ENCODE measurements around the gene CCDC184.
"Not testable (repeated sequence)": the region's sequence is repeated elsewhere in the genome, so short reads cannot be mapped to it uniquely, and the experiment has no call there.

The CCDC184 gene

GRCh38 chr12:48183091-48183875, at the start of gene CCDC184:
TSS of gene CCDC184 (plus strand) at chr12:48183644. CDS start at chr12:48184123, 479 bp downstream.
- no peak for DNase-seq (ENCODE audit: low read depth)

- no peak for DNase-seq (ENCODE audit: low read depth)
Observed at GRCh38 chr12:48135027-48135426, 48.4 kb upstream of the CCDC184 start.

GRCh38 chr12:48142818-48143674, 40.4 kb upstream of the CCDC184 start:
- no peak for DNase-seq (ENCODE audit: low read depth)

GRCh38 chr12:48143898-48144297, 39.5 kb upstream of the CCDC184 start:
- no peak for DNase-seq (ENCODE audit: low read depth)

- DNase-seq (ENCODE audit: low read depth): no peak
Observed at GRCh38 chr12:48145981-48146380, 37.5 kb upstream of the CCDC184 start.

GRCh38 chr12:48151103-48151771, 32.2 kb upstream of the CCDC184 start:
- no peak for DNase-seq (ENCODE audit: low read depth)

- DNase-seq (ENCODE audit: low read depth): not testable (repeated sequence)
Observed at GRCh38 chr12:48155786-48156185, 27.7 kb upstream of the CCDC184 start.

- no peak for DNase-seq (ENCODE audit: low read depth)
Observed at GRCh38 chr12:48156652-48157017, 26.8 kb upstream of the CCDC184 start.

- DNase-seq (ENCODE audit: low read depth): peak; percentile 94
Observed at GRCh38 chr12:48157018-48157888, 26.2 kb upstream of the CCDC184 start, which contains the start of gene ASB8. TSS of gene ASB8 (minus strand) at chr12:48157515. CDS start at chr12:48153496, 4,019 bp downstream.

GRCh38 chr12:48157889-48158370, 25.5 kb upstream of the CCDC184 start:
- no peak for DNase-seq (ENCODE audit: low read depth)

GRCh38 chr12:48160046-48160445, 23.4 kb upstream of the CCDC184 start:
- no peak for DNase-seq (ENCODE audit: low read depth)

GRCh38 chr12:48160807-48161206, 22.6 kb upstream of the CCDC184 start:
- DNase-seq (ENCODE audit: low read depth): no peak

- DNase-seq (ENCODE audit: low read depth): no peak
Observed at GRCh38 chr12:48163150-48163747, 20.2 kb upstream of the CCDC184 start.

GRCh38 chr12:48164451-48164850, 19.0 kb upstream of the CCDC184 start:
- DNase-seq (ENCODE audit: low read depth): no peak

GRCh38 chr12:48165089-48165981, 18.1 kb upstream of the CCDC184 start:
- no peak for DNase-seq (ENCODE audit: low read depth)

- DNase-seq (ENCODE audit: low read depth): no peak
Observed at GRCh38 chr12:48169011-48169410, 14.4 kb upstream of the CCDC184 start.

GRCh38 chr12:48175613-48176416, 7.6 kb upstream of the CCDC184 start:
- DNase-seq (ENCODE audit: low read depth): no peak

GRCh38 chr12:48176417-48176751, 7.1 kb upstream of the CCDC184 start:
- DNase-seq (ENCODE audit: low read depth): no peak

GRCh38 chr12:48177982-48178381, 5.5 kb upstream of the CCDC184 start:
- no peak for DNase-seq (ENCODE audit: low read depth)

Data from HS-27A (cell line).